Measurements from ENCODE around the gene PTK6.

Gene PTK6

DNA sequence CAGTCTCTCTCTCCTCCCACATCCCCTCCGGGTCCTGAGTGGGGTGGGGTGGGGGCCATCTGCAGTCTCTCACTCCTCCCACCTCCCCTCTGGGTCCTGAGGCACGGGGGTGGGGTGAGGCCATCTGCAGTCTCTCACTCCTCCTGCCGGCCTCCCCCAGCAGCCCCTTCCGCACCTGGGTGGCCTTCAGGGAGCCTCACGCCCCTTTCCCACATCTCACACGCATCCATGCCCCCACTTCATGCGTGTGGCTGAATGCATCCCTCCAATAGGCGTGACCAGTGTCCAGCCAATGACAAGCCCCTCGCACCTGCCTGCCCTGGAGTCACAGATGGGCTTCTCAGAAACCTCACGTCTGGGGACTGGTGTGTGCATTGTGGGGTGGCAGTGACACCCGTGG is 11.4 kb upstream of the PTK6 start:
- Histone ChIP-seq H3K9me3 (ENCODE audit: low read length) (no peaks in the 10 kb centered on the region), H2AFZ (ENCODE audit: low read depth, low read length) (no peak overlapping the region), H3K4me1 (ENCODE audit: insufficient read depth, low read length) (no peaks in the 10 kb centered on the region), H3K27me3 (ENCODE audit: insufficient read depth, low read length) (peaks cover 43% of the 10 kb centered on the region), H3K4me3 (ENCODE audit: low read length) (no peak overlapping the region), H3K36me3 (ENCODE audit: insufficient read depth, low read length) (no peaks in the 10 kb centered on the region)

GRCh38 chr20:63547725-63548480 is 10.7 kb upstream of the PTK6 start, which contains the start of gene SRMS:
Gene SRMS (minus strand): TSS chr20:63547749. CDS start chr20:63547463, 286 bp downstream.
- H2AFZ ChIP-seq (ENCODE audit: low read depth, low read length): no peak within 1 kb of the TSS
- H3K27me3 ChIP-seq (ENCODE audit: insufficient read depth, low read length): peaks cover 43% of the 10 kb centered on the region
- H3K36me3 ChIP-seq (ENCODE audit: insufficient read depth, low read length): no peaks in the 10 kb centered on the region
- H3K4me1 ChIP-seq (ENCODE audit: insufficient read depth, low read length): no peaks in the 10 kb centered on the region
- H3K9me3 ChIP-seq (ENCODE audit: low read length): no peaks in the 10 kb centered on the region
- H3K4me3 ChIP-seq (ENCODE audit: low read length): no peak within 1 kb of the TSS

- Histone ChIP-seq H2AFZ (ENCODE audit: low read depth, low read length) (no peak overlapping the region), H3K4me1 (ENCODE audit: insufficient read depth, low read length) (no peaks in the 10 kb centered on the region), H3K27me3 (ENCODE audit: insufficient read depth, low read length) (peaks cover 43% of the 10 kb centered on the region), H3K4me3 (ENCODE audit: low read length) (no peak overlapping the region), H3K36me3 (ENCODE audit: insufficient read depth, low read length) (no peaks in the 10 kb centered on the region), H3K9me3 (ENCODE audit: low read length) (no peaks in the 10 kb centered on the region)
Observed at GRCh38 chr20:63546956-63547724, 10.0 kb upstream of the PTK6 start.

DNA sequence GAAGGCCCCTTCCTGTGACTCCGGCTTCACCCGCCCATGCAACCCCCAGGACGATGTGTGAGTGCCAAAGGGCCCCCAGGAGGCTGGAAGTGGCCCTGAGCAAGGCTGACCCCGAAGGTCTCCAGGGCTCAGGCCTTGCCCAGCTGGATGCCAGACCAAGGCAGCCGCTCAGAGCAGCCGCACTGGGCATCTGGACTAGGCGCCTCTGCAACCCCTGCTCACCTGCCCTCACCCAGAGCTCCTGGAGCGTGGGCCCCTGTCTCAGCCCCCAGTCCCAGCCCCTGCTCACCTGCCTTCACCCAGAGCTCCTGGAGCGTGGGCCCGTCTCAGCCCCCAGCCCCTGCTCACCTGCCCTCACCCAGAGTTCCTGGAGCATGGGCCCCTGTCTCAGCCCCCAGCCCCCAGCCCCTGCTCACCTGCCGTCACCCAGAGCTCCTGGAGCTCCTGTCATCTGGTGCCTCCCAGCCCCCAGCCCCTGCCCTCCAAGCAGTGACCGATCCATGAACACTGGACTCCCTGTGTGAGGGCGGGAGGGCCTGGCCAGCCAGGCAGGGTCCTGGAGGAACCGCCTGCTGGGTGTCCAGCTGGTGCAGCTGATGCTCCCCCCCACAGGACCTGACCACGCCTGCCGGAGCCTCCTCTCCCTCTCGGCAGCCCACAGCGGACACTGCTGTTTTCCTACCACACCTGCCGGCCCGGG is 9.2 kb upstream of the PTK6 start:
- H3K4me1 ChIP-seq (ENCODE audit: insufficient read depth, low read length): no peaks in the 10 kb centered on the region
- no peak overlapping the region for H2AFZ ChIP-seq (ENCODE audit: low read depth, low read length)
- no peaks in the 10 kb centered on the region for H3K36me3 ChIP-seq (ENCODE audit: insufficient read depth, low read length)
- no peak overlapping the region for H3K4me3 ChIP-seq (ENCODE audit: low read length)
- no peaks in the 10 kb centered on the region for H3K9me3 ChIP-seq (ENCODE audit: low read length)
- peaks cover 43% of the 10 kb centered on the region for H3K27me3 ChIP-seq (ENCODE audit: insufficient read depth, low read length)

- Histone ChIP-seq H3K36me3 (ENCODE audit: insufficient read depth, low read length) (no peaks in the 10 kb centered on the region), H3K27me3 (ENCODE audit: insufficient read depth, low read length) (peaks cover 43% of the 10 kb centered on the region), H3K9me3 (ENCODE audit: low read length) (no peaks in the 10 kb centered on the region), H3K4me1 (ENCODE audit: insufficient read depth, low read length) (no peaks in the 10 kb centered on the region), H2AFZ (ENCODE audit: low read depth, low read length) (no peak overlapping the region), H3K4me3 (ENCODE audit: low read length) (no peak overlapping the region)
Observed at GRCh38 chr20:63545814-63546213, 8.6 kb upstream of the PTK6 start.

GRCh38 chr20:63544958-63545516 is 7.9 kb upstream of the PTK6 start:
- Histone ChIP-seq H2AFZ (ENCODE audit: low read depth, low read length) (no peak overlapping the region), H3K4me3 (ENCODE audit: low read length) (no peak overlapping the region), H3K36me3 (ENCODE audit: insufficient read depth, low read length) (no peaks in the 10 kb centered on the region), H3K9me3 (ENCODE audit: low read length) (no peaks in the 10 kb centered on the region), H3K4me1 (ENCODE audit: insufficient read depth, low read length) (no peaks in the 10 kb centered on the region), H3K27me3 (ENCODE audit: insufficient read depth, low read length) (peaks cover 46% of the 10 kb centered on the region)

DNA sequence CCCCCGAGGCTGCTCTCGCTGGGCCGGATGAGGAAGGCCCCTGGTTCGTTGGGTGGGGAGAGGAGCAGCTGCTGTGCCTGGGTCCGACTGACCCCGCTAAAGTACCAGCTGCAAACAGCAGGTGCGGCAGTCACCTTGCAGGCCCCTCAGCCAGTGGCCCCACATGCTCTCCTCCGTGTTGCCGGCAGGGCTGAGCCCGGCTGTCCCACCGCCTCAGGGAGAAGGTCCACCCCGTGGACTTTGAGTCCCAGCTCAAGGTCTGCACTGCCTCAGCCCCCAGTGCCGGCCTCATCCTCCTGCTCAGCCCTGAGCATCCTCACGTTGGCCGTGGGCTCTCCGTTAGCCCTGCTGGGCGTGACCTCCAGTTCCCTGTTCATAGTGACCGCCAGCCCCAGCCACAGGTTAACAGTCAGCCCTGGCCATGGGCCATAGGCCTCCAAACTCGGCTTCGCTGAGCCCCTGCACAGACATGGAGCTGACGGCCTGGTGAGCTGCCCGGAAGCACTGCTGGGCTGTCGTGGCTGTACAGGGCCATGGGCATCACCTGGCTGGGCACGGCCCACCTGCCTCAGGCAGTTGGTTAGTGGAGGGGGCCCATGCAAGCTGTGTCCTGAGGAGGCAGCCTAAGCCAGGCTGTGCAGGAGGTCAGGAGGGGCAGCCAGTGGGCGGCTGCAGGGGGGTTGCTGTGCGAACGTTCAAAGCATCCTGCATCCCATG is 7.2 kb upstream of the PTK6 start:
- no peaks in the 10 kb centered on the region for H3K4me1 ChIP-seq (ENCODE audit: insufficient read depth, low read length)
- H2AFZ ChIP-seq (ENCODE audit: low read depth, low read length): no peak overlapping the region
- no peaks in the 10 kb centered on the region for H3K36me3 ChIP-seq (ENCODE audit: insufficient read depth, low read length)
- H3K27me3 ChIP-seq (ENCODE audit: insufficient read depth, low read length): peaks cover 46% of the 10 kb centered on the region
- H3K9me3 ChIP-seq (ENCODE audit: low read length): no peaks in the 10 kb centered on the region
- H3K4me3 ChIP-seq (ENCODE audit: low read length): no peak overlapping the region

DNA sequence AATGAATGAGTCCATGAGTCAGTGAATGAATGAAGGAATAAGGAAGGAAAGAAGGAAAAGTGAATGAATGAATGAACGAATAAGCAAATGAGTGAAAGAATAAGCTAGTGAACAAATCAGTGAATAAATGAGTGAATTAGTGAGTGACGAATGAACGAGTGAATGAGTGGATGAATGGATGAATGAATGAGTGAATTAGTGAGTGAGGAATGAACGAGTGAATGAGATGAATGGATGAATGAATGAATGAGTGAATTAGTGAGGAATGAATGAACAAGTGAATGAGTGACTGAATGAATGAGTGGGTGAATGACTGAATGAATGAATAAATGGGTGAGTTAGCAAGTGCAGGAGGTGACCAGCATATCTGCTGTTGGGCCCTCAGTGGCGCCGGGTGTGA is 6.6 kb upstream of the PTK6 start:
- Histone ChIP-seq H3K27me3 (ENCODE audit: insufficient read depth, low read length) (peaks cover 44% of the 10 kb centered on the region), H3K36me3 (ENCODE audit: insufficient read depth, low read length) (no peaks in the 10 kb centered on the region), H3K9me3 (ENCODE audit: low read length) (no peaks in the 10 kb centered on the region), H3K4me3 (ENCODE audit: low read length) (no peak overlapping the region), H3K4me1 (ENCODE audit: insufficient read depth, low read length) (no peaks in the 10 kb centered on the region), H2AFZ (ENCODE audit: low read depth, low read length) (no peak overlapping the region)

GRCh38 chr20:63543131-63543530 is 6.0 kb upstream of the PTK6 start:
- Histone ChIP-seq H3K9me3 (ENCODE audit: low read length) (no peaks in the 10 kb centered on the region), H3K36me3 (ENCODE audit: insufficient read depth, low read length) (no peaks in the 10 kb centered on the region), H3K27me3 (ENCODE audit: insufficient read depth, low read length) (peaks cover 38% of the 10 kb centered on the region), H3K4me3 (ENCODE audit: low read length) (no peak overlapping the region), H2AFZ (ENCODE audit: low read depth, low read length) (no peak overlapping the region), H3K4me1 (ENCODE audit: insufficient read depth, low read length) (no peaks in the 10 kb centered on the region)

DNA sequence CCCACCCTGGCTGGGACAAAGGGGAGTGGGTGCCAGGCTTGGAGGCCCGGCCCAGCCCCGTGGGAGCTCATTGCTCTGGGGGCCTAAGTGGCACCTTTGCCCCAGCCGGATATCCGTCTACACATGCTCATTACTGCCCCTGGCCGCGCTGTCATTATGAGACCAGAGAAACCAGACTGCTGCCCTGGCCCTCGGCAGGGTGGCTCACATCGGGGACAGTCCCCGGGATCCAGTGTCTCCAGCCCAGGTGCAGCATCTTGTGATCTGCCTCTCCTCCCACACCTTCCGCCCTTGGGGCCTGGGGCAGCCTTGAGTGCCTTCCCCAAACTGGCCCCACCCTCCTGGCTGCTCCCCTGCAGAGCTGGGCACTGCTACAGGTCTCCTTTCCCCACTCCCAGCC is 5.5 kb upstream of the PTK6 start:
- H3K4me3 ChIP-seq (ENCODE audit: low read length): no peak overlapping the region
- H3K27me3 ChIP-seq (ENCODE audit: insufficient read depth, low read length): peaks cover 34% of the 10 kb centered on the region
- H3K36me3 ChIP-seq (ENCODE audit: insufficient read depth, low read length): no peaks in the 10 kb centered on the region
- H3K9me3 ChIP-seq (ENCODE audit: low read length): no peaks in the 10 kb centered on the region
- H2AFZ ChIP-seq (ENCODE audit: low read depth, low read length): no peak overlapping the region
- peaks cover 1% of the 10 kb centered on the region for H3K4me1 ChIP-seq (ENCODE audit: insufficient read depth, low read length)

- no peaks in the 10 kb centered on the region for H3K36me3 ChIP-seq (ENCODE audit: insufficient read depth, low read length)
- H3K4me3 ChIP-seq (ENCODE audit: low read length): no peak overlapping the region
- H3K4me1 ChIP-seq (ENCODE audit: insufficient read depth, low read length): peaks cover 4% of the 10 kb centered on the region
- no peak overlapping the region for H2AFZ ChIP-seq (ENCODE audit: low read depth, low read length)
- peaks cover 29% of the 10 kb centered on the region for H3K27me3 ChIP-seq (ENCODE audit: insufficient read depth, low read length)
- no peaks in the 10 kb centered on the region for H3K9me3 ChIP-seq (ENCODE audit: low read length)
Observed at GRCh38 chr20:63542031-63542559, 4.9 kb upstream of the PTK6 start.

- H2AFZ ChIP-seq (ENCODE audit: low read depth, low read length): no peak overlapping the region
- H3K36me3 ChIP-seq (ENCODE audit: insufficient read depth, low read length): no peaks in the 10 kb centered on the region
- H3K27me3 ChIP-seq (ENCODE audit: insufficient read depth, low read length): peaks cover 23% of the 10 kb centered on the region
- no peaks in the 10 kb centered on the region for H3K9me3 ChIP-seq (ENCODE audit: low read length)
- H3K4me3 ChIP-seq (ENCODE audit: low read length): no peak overlapping the region
- peaks cover 4% of the 10 kb centered on the region for H3K4me1 ChIP-seq (ENCODE audit: insufficient read depth, low read length)
Observed at GRCh38 chr20:63541371-63541770, 4.2 kb upstream of the PTK6 start.

All from neuron (in vitro differentiated cells).